ENCODE data around the gene HEY2. TPM values are rescaled to one million over a fixed set of nuclear protein-coding genes. Genes with fewer than 3 reads are reported as not detected.

Gene HEY2
- total and polyA plus RNA-seq, 8 donors: 0.83 to 3.8 (median 1.2) TPM; not detected in 2

GRCh38 chr6:125750692-125751333 is 1.4 kb downstream of the HEY2 start:
- intact Hi-C loops (cut with DNase I; ENCODE audit: low total_unique reads): no loop called here

GRCh38 chr6:125751334-125751916 is 2.0 kb downstream of the HEY2 start:
- intact Hi-C loops (cut with DNase I; ENCODE audit: low total_unique reads): no loop called here

More at GRCh38 chr6:125750692-125751333, 1.4 kb downstream of the HEY2 start:
- TF ChIP-seq EP300 (IDR thresholded peaks at IDR 0.05) (no peak), POLR2AphosphoS5 (IDR thresholded peaks at IDR 0.05) (no peak), CTCF (IDR thresholded peaks at IDR 0.05) (no peak), POLR2A (IDR thresholded peaks at IDR 0.05) (no peak)
- no peak for DNase-seq
- H3K4me1 ChIP-seq: peaks cover 7 to 54% (median 37%) of the 10 kb centered on the region in 4 donors
- no peaks in the 10 kb centered on the region for H3K36me3 ChIP-seq
- peaks cover 0 to 93% (median 69%) of the 10 kb centered on the region in 3 donors for H3K27me3 ChIP-seq
- WGBS, 5 donors: 20 to 27% (median 21%) methylated on average over 4 of the region's 4 CpGs
- no peaks in the 10 kb centered on the region for H3K9me3 ChIP-seq
- peak overlapping the region; percentile 67 to 83 (median 74) for H3K4me3 ChIP-seq
- H3K27ac ChIP-seq: no peak overlapping the region

GRCh38 chr6:125752773-125753172 is 3.3 kb downstream of the HEY2 start:
- no peak overlapping the region for H3K27ac ChIP-seq
- intact Hi-C loops (cut with DNase I; ENCODE audit: low total_unique reads): no loop called here
- WGBS, 5 donors: 67 to 83% (median 78%) methylated on average over 2 of the region's 2 CpGs
- peaks cover 0 to 80% (median 50%) of the 10 kb centered on the region in 3 donors for H3K27me3 ChIP-seq
- no peak overlapping the region for H3K4me3 ChIP-seq
- no peaks in the 10 kb centered on the region for H3K9me3 ChIP-seq
- H3K36me3 ChIP-seq: no peaks in the 10 kb centered on the region
- DNase-seq: no peak
- no peak for TF ChIP-seq POLR2A (IDR thresholded peaks at IDR 0.05)
- H3K4me1 ChIP-seq: peaks cover 7 to 38% (median 23%) of the 10 kb centered on the region in 4 donors

More at GRCh38 chr6:125751334-125751916, 2.0 kb downstream of the HEY2 start:
- Histone ChIP-seq H3K27me3 (peaks cover 0 to 88% (median 63%) of the 10 kb centered on the region in 3 donors), H3K4me3 (peak overlapping the region in 2 of 4 donors; percentile 17 to 72), H3K27ac (no peak overlapping the region), H3K36me3 (no peaks in the 10 kb centered on the region), H3K4me1 (peaks cover 7 to 51% (median 34%) of the 10 kb centered on the region in 4 donors), H3K9me3 (no peaks in the 10 kb centered on the region)
- TF ChIP-seq EP300 (IDR thresholded peaks at IDR 0.05) (no peak), POLR2AphosphoS5 (IDR thresholded peaks at IDR 0.05) (no peak), POLR2A (IDR thresholded peaks at IDR 0.05) (no peak), CTCF (IDR thresholded peaks at IDR 0.05) (no peak)
- DNase-seq: no peak
- 46 to 62% (median 55%) methylated on average over 6 of the region's 6 CpGs for WGBS, 5 donors

- 22 to 34% (median 26%) methylated on average over 5 of the region's 5 CpGs for WGBS, 5 donors
- Histone ChIP-seq H3K4me1 (peaks cover 7 to 32% (median 17%) of the 10 kb centered on the region in 4 donors), H3K36me3 (no peaks in the 10 kb centered on the region), H3K27me3 (peaks cover 0 to 74% (median 44%) of the 10 kb centered on the region in 3 donors), H3K9me3 (no peaks in the 10 kb centered on the region), H3K27ac (no peak overlapping the region), H3K4me3 (no peak overlapping the region)
- intact Hi-C loops (cut with DNase I; ENCODE audit: low total_unique reads): no loop called here
- TF ChIP-seq CTCF (IDR thresholded peaks at IDR 0.05): peak in 3 of 7 experiments; percentile 31 to 33 (median 31)
- TF ChIP-seq POLR2AphosphoS5 (IDR thresholded peaks at IDR 0.05): no peak
- DNase-seq: peak in 1 of 2 donors; percentile 49
Measured at GRCh38 chr6:125753218-125753936, 3.9 kb downstream of the HEY2 start.
